Erythroblast (primary cell): ENCODE measurements around the gene LECT2.

Experiments used
- DNase-seq, 2 experiments: peaks; one replicate each; lab custom pipeline; 2025; lab: John Stamatoyannopoulos, UW
- GATA1 ChIP-seq: IDR thresholded peaks from 2 replicates; pipeline ENCODE4 v1.6.1; 2011; ENCODE audit warnings: low read depth, mild to moderate bottlenecking, control low read depth, low read length, moderate library complexity
- POLR2A ChIP-seq: IDR thresholded peaks from 2 replicates; pipeline ENCODE4 v1.6.1; 2011; ENCODE audit warnings: mild to moderate bottlenecking, low read length

LECT2 gene

DNA sequence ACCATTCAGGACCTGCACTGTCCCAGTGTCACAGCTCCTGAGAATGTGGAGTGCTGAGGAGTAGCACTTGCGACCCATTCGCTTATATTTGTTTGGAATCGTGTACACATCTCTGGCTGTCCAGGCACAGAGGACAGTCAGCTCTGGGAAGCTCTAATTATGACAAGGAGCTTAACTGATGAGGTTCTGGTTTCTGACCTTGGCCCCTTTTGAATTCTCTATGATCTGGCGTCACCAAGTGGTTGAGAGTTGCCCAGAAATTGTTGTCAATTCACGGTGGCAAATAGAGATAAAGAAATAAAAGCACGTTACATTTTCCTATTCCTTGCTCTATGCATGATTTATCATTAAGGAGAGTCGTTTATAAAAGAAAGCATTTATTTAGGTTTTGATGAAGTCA is 34.9 kb upstream of the LECT2 start:
- TF ChIP-seq POLR2A: no peak
- no peak for TF ChIP-seq GATA1
- DNase-seq: no peak

DNA sequence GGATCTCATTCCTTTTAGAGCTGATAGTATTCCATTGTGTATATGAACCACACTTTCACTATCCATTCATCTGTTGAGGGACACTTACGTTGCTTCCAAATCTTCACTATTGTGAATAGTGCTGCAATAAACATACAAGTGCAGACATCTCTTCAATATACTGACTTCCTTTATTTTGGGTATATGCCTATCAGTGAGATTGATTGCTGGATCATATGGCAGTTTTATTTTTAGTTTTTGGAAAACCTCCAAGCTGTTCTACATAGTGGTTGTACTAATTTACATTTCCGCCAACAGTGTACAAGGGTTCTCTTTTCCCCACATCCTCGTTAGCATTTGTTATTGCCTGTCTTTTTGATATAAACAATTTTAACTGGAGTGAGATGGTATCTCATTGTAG is 33.8 kb upstream of the LECT2 start:
- DNase-seq: no peak
- TF ChIP-seq POLR2A (no peak), GATA1 (no peak)

DNA sequence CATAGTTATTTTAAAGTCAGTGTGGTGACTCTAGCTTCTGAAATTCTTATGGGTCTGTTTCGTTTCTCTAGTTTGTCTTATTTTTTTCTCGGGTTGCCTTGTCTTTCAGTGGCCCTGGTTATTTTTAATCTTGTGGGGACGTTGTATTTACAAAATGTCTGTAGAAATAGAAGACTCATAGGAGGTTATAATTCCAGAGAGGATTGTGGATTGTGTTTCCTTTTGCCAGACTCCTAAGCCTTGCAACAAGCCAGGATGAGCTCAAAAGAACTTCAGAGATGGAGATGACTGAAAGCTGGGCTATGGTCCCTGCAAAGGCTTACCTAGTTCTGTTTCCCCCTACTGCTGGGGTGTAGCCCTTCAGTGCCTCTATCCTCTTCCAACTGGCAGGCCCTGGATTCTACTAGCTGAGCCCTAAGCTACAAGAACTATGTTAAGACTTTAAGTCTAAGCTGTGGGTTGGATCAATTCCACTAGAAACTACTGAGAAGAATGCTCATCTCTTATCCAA is 32.2 kb upstream of the LECT2 start:
- TF ChIP-seq GATA1 (no peak), POLR2A (no peak)
- no peak for DNase-seq

DNA sequence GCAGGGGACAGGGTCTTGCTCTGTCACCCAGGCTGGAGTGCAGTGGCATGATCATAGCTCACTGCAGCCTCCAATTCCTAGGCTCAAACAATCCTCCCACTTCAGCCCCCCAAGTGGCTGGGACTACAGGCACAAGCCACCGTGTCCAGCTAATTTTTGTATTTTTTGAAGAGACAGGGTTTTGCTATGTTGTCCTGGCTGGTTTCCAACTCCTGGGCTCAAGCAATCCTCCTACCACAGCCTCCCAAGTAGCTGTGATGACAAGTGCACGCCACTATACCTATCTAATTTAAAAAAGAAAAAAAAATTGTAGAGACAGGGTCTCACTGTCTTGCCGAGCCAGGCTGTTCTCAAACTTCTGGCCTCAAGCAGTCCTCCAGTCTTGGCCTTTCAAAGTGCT is 31.6 kb upstream of the LECT2 start:
- TF ChIP-seq POLR2A (no peak), GATA1 (no peak)
- no peak for DNase-seq

DNA sequence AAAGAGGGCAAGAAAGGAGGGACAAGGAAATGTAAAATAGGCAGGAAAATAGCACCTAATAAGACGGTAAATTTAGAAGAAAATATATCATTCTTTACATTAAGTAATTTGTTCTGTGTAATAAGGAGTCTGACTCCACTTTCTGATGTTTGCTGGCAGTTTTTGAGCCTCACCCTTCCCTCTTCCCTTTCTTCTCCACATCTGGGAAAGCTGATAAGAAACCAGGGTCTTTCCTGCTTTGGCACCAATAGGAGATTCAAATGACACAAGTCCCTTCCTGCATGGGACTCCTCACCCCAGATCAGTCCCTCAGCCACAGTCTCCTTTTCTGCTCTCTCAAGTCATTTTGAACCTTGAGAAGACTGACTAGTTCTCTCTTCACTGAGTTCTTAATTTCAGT is 31.2 kb upstream of the LECT2 start:
- TF ChIP-seq POLR2A (no peak), GATA1 (no peak)
- DNase-seq: no peak

DNA sequence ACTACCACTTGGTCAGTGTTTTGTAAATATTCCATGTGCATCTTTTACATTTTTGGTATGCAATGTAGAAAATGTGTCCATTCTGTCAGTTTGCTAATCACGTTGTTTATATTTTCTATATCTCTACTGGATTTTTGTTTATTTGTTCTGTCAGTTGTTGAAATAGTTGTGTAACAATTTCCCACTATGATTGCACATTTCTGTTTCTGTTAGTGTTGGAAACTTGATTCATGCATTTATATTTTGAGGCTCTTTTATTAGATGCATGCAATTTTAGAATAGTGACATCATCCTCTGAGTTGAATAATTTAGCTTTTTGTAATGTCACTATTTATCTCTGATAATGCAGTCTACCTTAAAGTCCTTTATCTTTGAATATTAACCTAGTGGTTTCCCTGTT is 25.8 kb upstream of the LECT2 start:
- no peak for DNase-seq
- TF ChIP-seq GATA1: no peak
- TF ChIP-seq POLR2A: no peak

DNA sequence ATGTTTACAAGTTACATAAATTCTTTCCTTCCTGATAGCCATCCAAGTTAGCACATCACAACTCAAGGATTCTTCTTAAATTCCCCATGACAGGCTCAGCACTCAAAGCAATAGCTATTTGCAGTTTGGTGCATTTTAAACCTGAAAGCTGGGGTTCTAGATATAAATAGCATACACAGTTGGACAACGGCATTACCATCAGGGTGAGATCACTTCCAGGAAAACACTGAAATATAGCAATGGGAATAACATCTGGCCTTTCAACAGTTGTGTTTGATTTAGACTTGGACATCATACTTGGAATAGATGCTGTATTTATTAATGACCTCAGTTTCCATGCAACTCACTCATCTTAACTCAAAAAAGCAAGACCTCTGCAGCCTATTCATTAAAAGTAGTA is 24.7 kb upstream of the LECT2 start:
- TF ChIP-seq POLR2A: no peak
- TF ChIP-seq GATA1: no peak

DNA sequence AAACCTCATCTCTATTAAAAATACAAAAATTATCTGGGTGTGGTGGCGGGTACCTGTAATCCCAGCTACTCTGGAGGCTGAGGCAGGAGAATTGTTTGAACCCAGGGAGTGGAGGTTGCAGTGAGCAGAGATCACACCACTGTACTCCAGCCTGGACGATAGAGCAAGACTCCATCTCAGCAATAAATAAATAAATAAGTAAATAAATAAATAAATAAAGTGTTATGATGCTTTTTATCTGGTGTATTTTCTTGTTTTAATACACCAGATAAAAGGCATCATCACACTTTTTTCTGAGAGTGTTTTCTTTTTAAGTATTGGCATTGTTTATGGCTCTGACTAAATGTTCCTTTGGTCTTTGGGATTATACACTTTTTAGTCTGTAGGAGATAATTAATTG is 24.2 kb upstream of the LECT2 start:
- DNase-seq: no peak
- TF ChIP-seq GATA1 (no peak), POLR2A (no peak)

More for the DNA sequence above, 24.7 kb upstream of the LECT2 start:
- no peak for DNase-seq

DNA sequence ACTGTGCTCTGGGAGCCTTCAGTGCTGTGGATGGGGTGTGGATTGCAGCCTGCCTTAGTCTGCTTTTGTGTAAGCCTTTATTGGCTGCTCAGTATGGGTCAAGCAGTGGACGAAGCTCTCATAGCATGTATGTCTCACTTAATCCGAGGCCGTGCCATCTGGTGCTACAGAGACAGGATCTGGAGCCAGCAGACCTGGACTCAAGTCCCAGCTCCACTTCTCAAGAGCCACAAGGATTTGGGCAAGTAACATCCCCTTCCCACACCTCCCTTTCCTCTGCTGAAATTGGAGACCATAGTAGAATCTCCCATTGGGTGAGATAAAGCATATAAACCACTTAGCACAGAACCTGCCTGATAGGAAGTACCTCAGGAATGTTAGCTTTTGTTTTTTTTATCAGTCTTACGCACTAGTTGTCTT is 23.4 kb upstream of the LECT2 start:
- TF ChIP-seq GATA1: no peak
- no peak for TF ChIP-seq POLR2A
- no peak for DNase-seq

DNA sequence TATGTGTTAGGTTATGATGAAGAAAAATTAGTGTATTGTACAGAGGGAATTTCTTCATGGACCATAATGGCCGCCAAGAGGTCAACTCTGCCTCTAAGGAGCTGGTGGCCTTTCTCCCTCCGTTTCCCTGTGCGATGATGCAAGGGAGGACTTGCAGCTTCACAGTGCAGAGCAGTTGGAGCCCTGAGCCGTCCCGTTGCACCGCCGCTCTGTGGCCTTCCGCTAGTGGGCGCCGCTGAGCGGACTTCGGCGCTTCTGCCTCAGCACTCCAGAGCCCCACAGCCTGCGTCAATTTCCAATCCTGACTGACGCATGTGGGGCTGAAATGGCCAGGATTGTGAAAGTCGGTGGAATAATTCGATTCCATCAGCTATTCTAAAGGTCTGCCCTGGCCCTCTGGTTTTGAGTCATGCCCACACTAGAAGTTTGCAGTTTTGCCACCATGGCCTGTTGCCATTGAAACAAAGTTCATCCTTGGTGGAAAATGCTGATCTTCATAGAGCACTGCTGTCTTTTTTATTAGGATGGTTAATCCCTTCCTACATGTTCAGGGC is 22.7 kb upstream of the LECT2 start:
- no peak for TF ChIP-seq GATA1
- TF ChIP-seq POLR2A: no peak
- peak; percentile 53 to 71 for DNase-seq

DNA sequence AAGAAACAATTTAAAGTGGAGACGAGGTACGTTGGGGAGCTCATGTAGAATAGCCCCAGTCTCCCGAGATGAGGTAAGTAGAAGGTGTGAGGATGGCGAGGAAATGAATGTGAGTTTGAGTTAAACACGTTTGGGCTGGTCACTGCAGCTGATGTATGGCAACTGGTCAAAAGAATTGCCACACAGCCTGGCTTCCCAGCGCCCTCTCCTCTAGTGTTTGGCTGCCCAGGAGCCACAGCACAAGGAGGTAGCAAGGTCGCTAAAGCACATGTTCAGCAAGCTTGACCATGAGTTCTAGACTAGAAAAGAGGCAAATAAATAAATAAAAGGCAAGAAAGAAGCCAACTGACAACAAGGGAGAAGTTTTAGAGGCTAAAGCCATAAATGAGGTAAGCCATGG is 21.4 kb upstream of the LECT2 start:
- DNase-seq: no peak
- TF ChIP-seq GATA1 (no peak), POLR2A (no peak)

DNA sequence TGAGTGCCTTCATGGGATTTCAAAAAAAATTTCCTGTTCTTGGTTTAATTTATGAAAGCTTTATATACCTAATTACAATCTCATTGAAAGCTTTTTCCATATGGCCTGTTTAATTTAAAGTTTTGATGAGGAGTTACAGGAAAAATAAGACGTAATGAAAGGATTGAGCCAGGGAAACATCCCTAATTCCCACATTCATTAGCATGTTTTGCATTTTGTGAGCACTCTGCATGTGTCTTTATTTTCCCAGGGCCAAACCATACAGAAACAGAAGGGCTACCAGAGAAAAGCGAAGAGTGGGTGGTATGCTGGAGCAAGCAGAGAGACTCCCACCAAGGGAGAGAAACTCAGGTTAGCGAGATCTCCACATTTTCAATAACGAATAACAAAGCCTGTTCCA is 20.3 kb upstream of the LECT2 start:
- DNase-seq: no peak
- TF ChIP-seq GATA1 (no peak), POLR2A (no peak)

DNA sequence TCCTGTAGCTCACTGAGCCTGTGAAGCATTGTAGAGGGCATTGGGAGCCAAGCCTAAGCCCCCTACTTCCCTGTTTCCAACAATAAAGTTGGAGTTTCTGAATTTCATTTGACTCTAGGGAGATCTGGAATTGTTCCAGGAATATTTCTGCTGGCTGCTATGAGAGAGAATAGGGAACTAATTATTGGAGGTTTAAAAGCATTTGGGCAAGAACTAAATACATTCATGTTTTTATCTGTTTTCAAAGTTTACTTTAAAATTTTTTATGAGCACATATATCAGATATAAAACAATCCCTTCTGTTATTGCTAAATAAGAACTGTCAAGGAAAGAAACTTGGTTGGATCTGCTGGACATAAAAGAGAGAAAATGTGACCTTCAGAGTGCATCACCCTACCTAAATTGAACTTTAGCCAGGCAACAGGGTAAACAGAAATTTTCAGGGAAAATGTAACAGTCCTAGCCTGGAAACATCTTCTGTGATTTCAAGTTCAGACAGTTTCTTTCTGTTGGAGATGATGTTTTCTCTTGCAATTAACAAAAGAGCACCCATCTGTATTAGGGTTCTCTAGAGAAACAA is 19.3 kb upstream of the LECT2 start:
- DNase-seq: no peak
- no peak for TF ChIP-seq GATA1
- no peak for TF ChIP-seq POLR2A

DNA sequence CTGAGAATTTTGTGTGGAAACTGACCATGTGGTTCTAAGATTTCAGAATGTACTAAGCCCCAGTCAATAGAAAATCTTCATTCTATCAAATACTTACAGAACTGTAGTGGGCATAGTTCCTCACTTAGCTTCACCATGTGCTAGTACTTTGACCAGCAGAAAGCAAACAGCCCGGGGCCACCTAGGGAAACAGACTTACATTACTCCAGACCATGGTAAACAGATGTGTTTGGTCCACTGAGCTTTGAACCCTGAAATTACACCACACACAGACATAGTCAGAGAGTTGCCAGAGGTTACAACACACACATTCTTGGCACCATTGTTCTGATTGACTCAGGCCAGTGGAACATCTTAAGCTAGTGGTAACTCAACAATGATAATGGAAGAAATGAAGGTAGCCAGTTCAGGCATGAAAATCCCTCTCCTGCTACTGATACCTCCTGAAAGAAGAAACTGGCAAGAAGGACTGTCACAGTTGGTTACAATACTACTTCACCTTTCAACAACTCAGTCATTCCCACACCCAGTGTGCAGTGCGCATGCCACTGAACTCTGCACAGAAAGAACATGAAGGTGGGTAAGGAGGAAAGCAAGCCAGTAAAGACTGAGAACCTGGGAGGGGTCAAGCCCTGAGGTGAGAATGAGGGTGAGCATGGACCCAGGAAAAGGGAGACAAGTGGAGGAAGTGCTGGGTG is 18.7 kb upstream of the LECT2 start:
- DNase-seq: no peak
- TF ChIP-seq GATA1: no peak
- TF ChIP-seq POLR2A: no peak
